Measurements from ENCODE around the gene S100A1. TPM values are rescaled to one million over a fixed set of nuclear protein-coding genes. Genes with fewer than 3 reads are reported as not detected.
A peak's percentile ranks its signal among the peaks of the same experiment; 100 is the strongest.

Gene S100A1
- total RNA-seq, 1 experiment from 2014 or later: 1.3 TPM

GRCh38 chr1:153611356-153611755, 16.9 kb upstream of the S100A1 start (continued):
- TF ChIP-seq ARID4B (CRISPR knock-in tag; IDR thresholded peaks at IDR 0.05; ENCODE audit: borderline replicate concordance) (no peak), ATF2 (CRISPR knock-in tag; IDR thresholded peaks at IDR 0.05; ENCODE audit: borderline replicate concordance, low read depth) (no peak), ZNF317 (CRISPR knock-in tag; IDR thresholded peaks at IDR 0.05; ENCODE audit: borderline replicate concordance, low read depth) (no peak), OVOL2 (CRISPR knock-in tag; IDR thresholded peaks at IDR 0.05; ENCODE audit: borderline replicate concordance) (no peak), GRHL2 (CRISPR knock-in tag; IDR thresholded peaks at IDR 0.05; ENCODE audit: insufficient replicate concordance, severe bottlenecking) (no peak), SOX15 (CRISPR knock-in tag; IDR thresholded peaks at IDR 0.05) (no peak), TEAD1 (CRISPR knock-in tag; IDR thresholded peaks at IDR 0.05) (no peak), ZNF671 (CRISPR knock-in tag; IDR thresholded peaks at IDR 0.05) (no peak), RORB (CRISPR knock-in tag; IDR thresholded peaks at IDR 0.05) (no peak), ZNF416 (CRISPR knock-in tag; IDR thresholded peaks at IDR 0.05) (no peak)
- TF ChIP-seq, protein P1, sequence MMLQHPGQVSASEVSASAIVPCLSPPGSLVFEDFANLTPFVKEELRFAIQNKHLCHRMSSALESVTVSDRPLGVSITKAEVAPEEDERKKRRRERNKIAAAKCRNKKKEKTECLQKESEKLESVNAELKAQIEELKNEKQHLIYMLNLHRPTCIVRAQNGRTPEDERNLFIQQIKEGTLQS (CRISPR knock-in tag; conservative IDR thresholded peaks at IDR 0.05): no peak
- TF ChIP-seq, protein P2, sequence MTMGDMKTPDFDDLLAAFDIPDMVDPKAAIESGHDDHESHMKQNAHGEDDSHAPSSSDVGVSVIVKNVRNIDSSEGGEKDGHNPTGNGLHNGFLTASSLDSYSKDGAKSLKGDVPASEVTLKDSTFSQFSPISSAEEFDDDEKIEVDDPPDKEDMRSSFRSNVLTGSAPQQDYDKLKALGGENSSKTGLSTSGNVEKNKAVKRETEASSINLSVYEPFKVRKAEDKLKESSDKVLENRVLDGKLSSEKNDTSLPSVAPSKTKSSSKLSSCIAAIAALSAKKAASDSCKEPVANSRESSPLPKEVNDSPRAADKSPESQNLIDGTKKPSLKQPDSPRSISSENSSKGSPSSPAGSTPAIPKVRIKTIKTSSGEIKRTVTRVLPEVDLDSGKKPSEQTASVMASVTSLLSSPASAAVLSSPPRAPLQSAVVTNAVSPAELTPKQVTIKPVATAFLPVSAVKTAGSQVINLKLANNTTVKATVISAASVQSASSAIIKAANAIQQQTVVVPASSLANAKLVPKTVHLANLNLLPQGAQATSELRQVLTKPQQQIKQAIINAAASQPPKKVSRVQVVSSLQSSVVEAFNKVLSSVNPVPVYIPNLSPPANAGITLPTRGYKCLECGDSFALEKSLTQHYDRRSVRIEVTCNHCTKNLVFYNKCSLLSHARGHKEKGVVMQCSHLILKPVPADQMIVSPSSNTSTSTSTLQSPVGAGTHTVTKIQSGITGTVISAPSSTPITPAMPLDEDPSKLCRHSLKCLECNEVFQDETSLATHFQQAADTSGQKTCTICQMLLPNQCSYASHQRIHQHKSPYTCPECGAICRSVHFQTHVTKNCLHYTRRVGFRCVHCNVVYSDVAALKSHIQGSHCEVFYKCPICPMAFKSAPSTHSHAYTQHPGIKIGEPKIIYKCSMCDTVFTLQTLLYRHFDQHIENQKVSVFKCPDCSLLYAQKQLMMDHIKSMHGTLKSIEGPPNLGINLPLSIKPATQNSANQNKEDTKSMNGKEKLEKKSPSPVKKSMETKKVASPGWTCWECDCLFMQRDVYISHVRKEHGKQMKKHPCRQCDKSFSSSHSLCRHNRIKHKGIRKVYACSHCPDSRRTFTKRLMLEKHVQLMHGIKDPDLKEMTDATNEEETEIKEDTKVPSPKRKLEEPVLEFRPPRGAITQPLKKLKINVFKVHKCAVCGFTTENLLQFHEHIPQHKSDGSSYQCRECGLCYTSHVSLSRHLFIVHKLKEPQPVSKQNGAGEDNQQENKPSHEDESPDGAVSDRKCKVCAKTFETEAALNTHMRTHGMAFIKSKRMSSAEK (CRISPR knock-in tag; IDR thresholded peaks at IDR 0.05; ENCODE audit: borderline replicate concordance): no peak

- H3K9me3 Mint-ChIP-seq: no peaks in the 10 kb centered on the region
- H3K36me3 Mint-ChIP-seq: no peaks in the 10 kb centered on the region
- CTCF ChIA-PET: interaction anchor here (0.5 to 14.4 kb wide), 20 partner anchors 11 to 302 kb away, joined by 3 to 230 read pairs (median 6); partner anchors contain the start of genes CHTOP, S100A1, S100A13 and S100A6
- DNase-seq (ENCODE audit: low spot score) (no peak), ATAC-seq (no peak)
- POLR2A ChIA-PET: interaction anchor here (0.5 to 1.7 kb wide), 7 partner anchors 14 to 41 kb away, joined by 3 to 8 read pairs (median 4); partner anchors contain the start of genes CHTOP and S100A13
- H3K4me3 Mint-ChIP-seq: peak overlapping the region; percentile 58
- H3K27me3 Mint-ChIP-seq (ENCODE audit: low read depth): no peaks in the 10 kb centered on the region; the same call in 1 of the 2 replicates
- peaks cover 63% of the 10 kb centered on the region for H3K4me1 Mint-ChIP-seq
- H3K27ac Mint-ChIP-seq: no peak overlapping the region
- TF ChIP-seq FOXP4 (CRISPR knock-in tag; IDR thresholded peaks at IDR 0.05) (no peak), ZNF317 (CRISPR knock-in tag; IDR thresholded peaks at IDR 0.05; ENCODE audit: borderline replicate concordance, low read depth) (no peak), ZNF138 (CRISPR knock-in tag; conservative IDR thresholded peaks at IDR 0.05) (no peak), SOX15 (CRISPR knock-in tag; IDR thresholded peaks at IDR 0.05) (no peak), ESRRA (CRISPR knock-in tag; IDR thresholded peaks at IDR 0.05; ENCODE audit: borderline replicate concordance) (no peak), GABPB1 (CRISPR knock-in tag; IDR thresholded peaks at IDR 0.05) (no peak), ELF4 (CRISPR knock-in tag; IDR thresholded peaks at IDR 0.05; ENCODE audit: low read depth) (no peak)
- TF ChIP-seq, protein P3, sequence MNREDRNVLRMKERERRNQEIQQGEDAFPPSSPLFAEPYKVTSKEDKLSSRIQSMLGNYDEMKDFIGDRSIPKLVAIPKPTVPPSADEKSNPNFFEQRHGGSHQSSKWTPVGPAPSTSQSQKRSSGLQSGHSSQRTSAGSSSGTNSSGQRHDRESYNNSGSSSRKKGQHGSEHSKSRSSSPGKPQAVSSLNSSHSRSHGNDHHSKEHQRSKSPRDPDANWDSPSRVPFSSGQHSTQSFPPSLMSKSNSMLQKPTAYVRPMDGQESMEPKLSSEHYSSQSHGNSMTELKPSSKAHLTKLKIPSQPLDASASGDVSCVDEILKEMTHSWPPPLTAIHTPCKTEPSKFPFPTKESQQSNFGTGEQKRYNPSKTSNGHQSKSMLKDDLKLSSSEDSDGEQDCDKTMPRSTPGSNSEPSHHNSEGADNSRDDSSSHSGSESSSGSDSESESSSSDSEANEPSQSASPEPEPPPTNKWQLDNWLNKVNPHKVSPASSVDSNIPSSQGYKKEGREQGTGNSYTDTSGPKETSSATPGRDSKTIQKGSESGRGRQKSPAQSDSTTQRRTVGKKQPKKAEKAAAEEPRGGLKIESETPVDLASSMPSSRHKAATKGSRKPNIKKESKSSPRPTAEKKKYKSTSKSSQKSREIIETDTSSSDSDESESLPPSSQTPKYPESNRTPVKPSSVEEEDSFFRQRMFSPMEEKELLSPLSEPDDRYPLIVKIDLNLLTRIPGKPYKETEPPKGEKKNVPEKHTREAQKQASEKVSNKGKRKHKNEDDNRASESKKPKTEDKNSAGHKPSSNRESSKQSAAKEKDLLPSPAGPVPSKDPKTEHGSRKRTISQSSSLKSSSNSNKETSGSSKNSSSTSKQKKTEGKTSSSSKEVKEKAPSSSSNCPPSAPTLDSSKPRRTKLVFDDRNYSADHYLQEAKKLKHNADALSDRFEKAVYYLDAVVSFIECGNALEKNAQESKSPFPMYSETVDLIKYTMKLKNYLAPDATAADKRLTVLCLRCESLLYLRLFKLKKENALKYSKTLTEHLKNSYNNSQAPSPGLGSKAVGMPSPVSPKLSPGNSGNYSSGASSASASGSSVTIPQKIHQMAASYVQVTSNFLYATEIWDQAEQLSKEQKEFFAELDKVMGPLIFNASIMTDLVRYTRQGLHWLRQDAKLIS (CRISPR knock-in tag; IDR thresholded peaks at IDR 0.05; ENCODE audit: borderline replicate concordance): no peak
Observed at GRCh38 chr1:153612111-153612754, 16.0 kb upstream of the S100A1 start.
